DOHH2 (cell line): ENCODE data around the gene MEGF11.

Experiments used
- H3F3A ChIP-seq: fragments of 200-600 bp; sonication (generic), shearing (Covaris generic); 2 replicates; pipeline ENCODE4 v1.6.0; 2016; ENCODE audit warnings: antibody characterized with exemption, mild to moderate bottlenecking; ENCODE audit not compliant: control insufficient read depth, insufficient read depth
- H3K27ac ChIP-seq: fragments of 200-600 bp; sonication (generic); 2 replicates; pipeline ENCODE4 v1.5.1; 2014; ENCODE audit warnings: low read depth, mild to moderate bottlenecking, low read length, moderate library complexity
- H3K27me3 ChIP-seq: fragments of 200-600 bp; sonication (generic); 2 replicates; pipeline ENCODE4 v1.6.1; 2014; ENCODE audit warnings: mild to moderate bottlenecking, low read length, mixed read lengths; ENCODE audit not compliant: control insufficient read depth
- H3K36me3 ChIP-seq: fragments of 200-600 bp; sonication (generic); 2 replicates; pipeline ENCODE4 v1.6.1; 2014; ENCODE audit warnings: mild to moderate bottlenecking, low read length, moderate library complexity, mixed read lengths; ENCODE audit not compliant: control insufficient read depth
- H3K4me1 ChIP-seq: fragments of 200-600 bp; sonication (generic); 2 replicates; pipeline ENCODE4 v1.6.1; 2014; ENCODE audit warnings: mild to moderate bottlenecking, low read length, mixed read lengths; ENCODE audit not compliant: control insufficient read depth
- H3K4me2 ChIP-seq: fragments of 200-600 bp; sonication (generic); 2 replicates; pipeline ENCODE4 v1.6.0; 2014; ENCODE audit warnings: mild to moderate bottlenecking, low read length, moderate library complexity
- H3K4me3 ChIP-seq: fragments of 200-600 bp; sonication (generic); 2 replicates; pipeline ENCODE4 v1.5.1; 2014; ENCODE audit warnings: mild to moderate bottlenecking, low read length, mixed read lengths
- H3K79me2 ChIP-seq: fragments of 200-600 bp; sonication (generic); 2 replicates; pipeline ENCODE4 v1.6.1; 2014; ENCODE audit warnings: mild to moderate bottlenecking, low read length, mixed read lengths; ENCODE audit not compliant: control insufficient read depth
- H3K9me2 ChIP-seq: fragments of 200-600 bp; sonication (generic); replicated peaks from 2 replicates; pipeline ENCODE4 v1.6.1; 2014; ENCODE audit warnings: mild to moderate bottlenecking, low read length, mixed read lengths; ENCODE audit not compliant: control insufficient read depth
- H3K9me3 ChIP-seq: fragments of 200-600 bp; sonication (generic); 2 replicates; pipeline ENCODE4 v1.6.1; 2014; ENCODE audit warnings: antibody characterized with exemption, low read length, mixed read lengths; ENCODE audit not compliant: control insufficient read depth, insufficient read depth
- H4K20me1 ChIP-seq: fragments of 200-600 bp; sonication (generic); 2 replicates; pipeline ENCODE4 v1.6.0; 2014; ENCODE audit warnings: low read depth, mild to moderate bottlenecking, antibody characterized with exemption, low read length, moderate library complexity; ENCODE audit not compliant: control insufficient read depth, insufficient read depth
- CTCF ChIP-seq: fragments of 200-600 bp; sonication (generic); IDR thresholded peaks from one replicate; pipeline ENCODE4 v1.5.1; 2014; ENCODE audit warnings: antibody characterized with exemption, mild to moderate bottlenecking, low read depth, low read length; ENCODE audit not compliant: poor library complexity, severe bottlenecking
- EZH2phosphoT487 ChIP-seq: fragments of 200-600 bp; sonication (generic); IDR thresholded peaks from 2 replicates; pipeline ENCODE4 v1.6.1; 2017; ENCODE audit warnings: borderline replicate concordance, mild to moderate bottlenecking, antibody characterized with exemption, low read length, moderate library complexity, mixed read lengths

Gene MEGF11

GRCh38 chr15:66078929-66079275 lies 174.6 kb downstream of the MEGF11 start:
- H3K4me2 ChIP-seq: no peak overlapping the region
- H3K9me2 ChIP-seq: no peaks in the 10 kb centered on the region
- no peaks in the 10 kb centered on the region for H3F3A ChIP-seq
- H3K36me3 ChIP-seq: peaks cover 41% of the 10 kb centered on the region
- no peak overlapping the region for H3K27ac ChIP-seq
- H3K4me3 ChIP-seq: no peak overlapping the region
- H4K20me1 ChIP-seq: no peaks in the 10 kb centered on the region
- H3K79me2 ChIP-seq: peaks cover 9% of the 10 kb centered on the region; the same call in 1 of the 2 replicates
- H3K27me3 ChIP-seq: no peaks in the 10 kb centered on the region
- TF ChIP-seq CTCF (no peak), EZH2phosphoT487 (no peak)
- H3K9me3 ChIP-seq: no peaks in the 10 kb centered on the region
- peaks cover 18% of the 10 kb centered on the region for H3K4me1 ChIP-seq

GRCh38 chr15:66078196-66078928 lies 175.2 kb downstream of the MEGF11 start:
- peaks cover 18% of the 10 kb centered on the region for H3K4me1 ChIP-seq
- TF ChIP-seq CTCF: no peak
- H3K79me2 ChIP-seq: peaks cover 9% of the 10 kb centered on the region; the same call in 1 of the 2 replicates
- no peaks in the 10 kb centered on the region for H3K9me3 ChIP-seq
- H3K36me3 ChIP-seq: peaks cover 41% of the 10 kb centered on the region
- no peaks in the 10 kb centered on the region for H3K27me3 ChIP-seq
- no peaks in the 10 kb centered on the region for H3K9me2 ChIP-seq
- H3K27ac ChIP-seq: no peak overlapping the region
- no peaks in the 10 kb centered on the region for H4K20me1 ChIP-seq
- H3K4me2 ChIP-seq: peak overlapping the region; percentile 23; the same call in 1 of the 2 replicates
- H3K4me3 ChIP-seq: no peak overlapping the region
- H3F3A ChIP-seq: no peaks in the 10 kb centered on the region

- H3K4me2 ChIP-seq: no peak overlapping the region
- H3K79me2 ChIP-seq: peaks cover 9% of the 10 kb centered on the region; the same call in 1 of the 2 replicates
- H3K27me3 ChIP-seq: no peaks in the 10 kb centered on the region
- no peaks in the 10 kb centered on the region for H3F3A ChIP-seq
- H3K9me2 ChIP-seq: no peaks in the 10 kb centered on the region
- H3K4me3 ChIP-seq: no peak overlapping the region
- H3K9me3 ChIP-seq: no peaks in the 10 kb centered on the region
- TF ChIP-seq CTCF: no peak
- no peak for TF ChIP-seq EZH2phosphoT487
- H3K36me3 ChIP-seq: peaks cover 48% of the 10 kb centered on the region
- peaks cover 18% of the 10 kb centered on the region for H3K4me1 ChIP-seq
- no peak overlapping the region for H3K27ac ChIP-seq
- no peaks in the 10 kb centered on the region for H4K20me1 ChIP-seq
Observed at GRCh38 chr15:66077320-66077663, 176.3 kb downstream of the MEGF11 start.
